ENCODE results near the gene OR1E1.

DNA sequence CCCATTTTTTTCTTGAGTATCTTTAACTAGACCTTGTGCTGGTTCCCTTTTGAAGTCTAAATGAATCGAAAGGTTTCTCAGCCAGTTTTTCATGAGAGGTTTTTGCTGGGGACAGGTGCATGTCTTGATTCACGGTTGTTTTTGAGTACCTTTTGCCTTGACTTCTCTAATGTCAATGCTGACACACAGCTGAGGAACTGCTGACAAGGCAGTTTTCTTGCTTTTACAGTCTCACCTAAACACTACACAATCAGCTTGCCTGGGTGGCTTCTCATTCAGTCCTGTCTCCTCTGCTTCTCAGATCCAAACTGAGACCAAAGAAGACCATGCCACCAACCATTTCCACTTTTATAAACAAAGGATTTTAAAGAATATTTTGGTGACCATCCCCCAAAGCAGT lies 20.0 kb upstream of the OR1E1 start:
- TF ChIP-seq, protein P1, sequence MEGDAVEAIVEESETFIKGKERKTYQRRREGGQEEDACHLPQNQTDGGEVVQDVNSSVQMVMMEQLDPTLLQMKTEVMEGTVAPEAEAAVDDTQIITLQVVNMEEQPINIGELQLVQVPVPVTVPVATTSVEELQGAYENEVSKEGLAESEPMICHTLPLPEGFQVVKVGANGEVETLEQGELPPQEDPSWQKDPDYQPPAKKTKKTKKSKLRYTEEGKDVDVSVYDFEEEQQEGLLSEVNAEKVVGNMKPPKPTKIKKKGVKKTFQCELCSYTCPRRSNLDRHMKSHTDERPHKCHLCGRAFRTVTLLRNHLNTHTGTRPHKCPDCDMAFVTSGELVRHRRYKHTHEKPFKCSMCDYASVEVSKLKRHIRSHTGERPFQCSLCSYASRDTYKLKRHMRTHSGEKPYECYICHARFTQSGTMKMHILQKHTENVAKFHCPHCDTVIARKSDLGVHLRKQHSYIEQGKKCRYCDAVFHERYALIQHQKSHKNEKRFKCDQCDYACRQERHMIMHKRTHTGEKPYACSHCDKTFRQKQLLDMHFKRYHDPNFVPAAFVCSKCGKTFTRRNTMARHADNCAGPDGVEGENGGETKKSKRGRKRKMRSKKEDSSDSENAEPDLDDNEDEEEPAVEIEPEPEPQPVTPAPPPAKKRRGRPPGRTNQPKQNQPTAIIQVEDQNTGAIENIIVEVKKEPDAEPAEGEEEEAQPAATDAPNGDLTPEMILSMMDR (IDR thresholded peaks at IDR 0.05), result no peak
- no peak for TF ChIP-seq POLR2A (IDR thresholded peaks at IDR 0.05)
- no peak for TF ChIP-seq POLR2AphosphoS5 (IDR thresholded peaks at IDR 0.05)
- TF ChIP-seq EP300 (IDR thresholded peaks at IDR 0.05; ENCODE audit: low read depth), result no peak
